Measurements from ENCODE around the gene YPEL4.

YPEL4 gene

DNA sequence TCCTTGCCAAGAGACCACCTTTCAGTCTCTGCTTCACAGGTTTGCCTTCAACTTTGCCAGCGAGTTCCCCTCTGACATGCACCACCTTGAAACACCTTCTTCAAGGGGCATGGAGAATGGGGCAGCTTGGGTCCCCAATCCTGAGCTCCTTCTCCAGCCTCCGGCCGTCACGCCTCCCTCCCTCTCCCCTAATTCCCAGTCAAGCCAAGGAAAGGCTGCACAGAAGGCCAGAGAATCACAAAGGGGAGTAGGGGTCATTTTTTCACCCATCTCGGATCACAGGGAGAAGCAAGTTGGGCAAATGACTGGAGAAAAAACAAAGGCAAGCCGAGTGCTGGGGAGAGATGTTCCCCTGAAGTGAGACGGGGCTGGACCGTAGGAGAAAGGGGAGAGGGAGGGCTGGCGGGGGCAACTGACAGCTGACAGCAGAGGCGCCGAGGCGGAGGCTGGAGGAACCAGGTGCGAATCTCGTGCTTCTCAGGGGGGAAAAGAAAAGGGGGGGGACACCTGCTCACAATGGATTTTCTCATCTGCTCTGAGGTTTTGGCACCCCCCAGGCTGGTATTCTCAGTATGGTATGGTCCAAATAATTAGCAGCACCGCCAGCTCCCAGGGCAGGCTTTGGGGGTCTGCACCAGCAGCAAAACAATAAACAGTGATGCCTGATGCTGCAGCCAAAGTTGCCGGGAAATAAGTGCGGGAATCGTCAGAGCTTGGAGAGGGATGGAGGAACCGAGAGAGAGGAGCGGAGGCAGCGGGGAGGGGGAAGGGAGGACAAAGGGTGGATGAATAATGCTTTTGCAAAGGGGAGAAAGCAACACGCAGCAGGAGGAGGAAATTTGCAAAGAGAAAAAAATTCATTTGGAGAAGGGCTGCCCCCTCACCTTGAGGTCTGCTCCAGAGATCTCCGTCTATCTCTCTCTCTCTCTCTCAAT lies 644 bp downstream of the YPEL4 start:
- peak; percentile 23 for DNase-seq

GRCh38 chr11:57647960-57648800 lies 1.5 kb downstream of the YPEL4 start:
- DNase-seq: no peak

GRCh38 chr11:57647372-57647771 lies 2.3 kb downstream of the YPEL4 start:
- no peak for DNase-seq

DNA sequence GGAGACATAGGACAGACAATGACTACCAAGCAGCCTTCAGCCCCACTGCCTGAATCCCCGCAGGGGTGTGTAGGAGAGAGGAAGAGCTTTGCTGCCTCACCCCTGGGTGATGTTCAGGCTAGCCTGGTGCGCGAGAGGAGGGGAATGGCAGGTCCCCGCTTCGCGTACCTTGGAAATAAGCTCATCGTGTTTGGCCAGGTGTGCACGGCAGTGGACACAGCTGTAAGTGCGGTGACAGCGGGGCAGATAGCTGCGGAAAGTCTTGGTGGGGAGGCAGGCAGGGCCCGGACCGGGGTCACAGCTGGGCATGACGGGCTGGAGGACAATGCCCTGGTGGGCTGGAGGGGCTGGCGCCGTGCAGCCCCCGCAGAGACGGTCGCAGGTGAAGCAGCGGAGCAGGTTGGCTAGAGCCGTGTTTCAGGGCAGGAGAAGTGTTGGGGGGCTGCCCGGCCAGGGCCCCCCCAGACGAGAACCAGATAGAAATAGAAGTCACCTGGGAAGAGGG lies 2.9 kb downstream of the YPEL4 start:
- DNase-seq: no peak

GRCh38 chr11:57646194-57646798 lies 3.4 kb downstream of the YPEL4 start:
- DNase-seq: no peak

GRCh38 chr11:57645689-57646085 lies 4.0 kb downstream of the YPEL4 start:
- no peak for DNase-seq

- peak; percentile 87 for DNase-seq
Measured at GRCh38 chr11:57644748-57645688, 4.7 kb downstream of the YPEL4 start.

- DNase-seq: no peak
Measured at GRCh38 chr11:57643802-57644201, 5.9 kb downstream of the YPEL4 start.

DNA sequence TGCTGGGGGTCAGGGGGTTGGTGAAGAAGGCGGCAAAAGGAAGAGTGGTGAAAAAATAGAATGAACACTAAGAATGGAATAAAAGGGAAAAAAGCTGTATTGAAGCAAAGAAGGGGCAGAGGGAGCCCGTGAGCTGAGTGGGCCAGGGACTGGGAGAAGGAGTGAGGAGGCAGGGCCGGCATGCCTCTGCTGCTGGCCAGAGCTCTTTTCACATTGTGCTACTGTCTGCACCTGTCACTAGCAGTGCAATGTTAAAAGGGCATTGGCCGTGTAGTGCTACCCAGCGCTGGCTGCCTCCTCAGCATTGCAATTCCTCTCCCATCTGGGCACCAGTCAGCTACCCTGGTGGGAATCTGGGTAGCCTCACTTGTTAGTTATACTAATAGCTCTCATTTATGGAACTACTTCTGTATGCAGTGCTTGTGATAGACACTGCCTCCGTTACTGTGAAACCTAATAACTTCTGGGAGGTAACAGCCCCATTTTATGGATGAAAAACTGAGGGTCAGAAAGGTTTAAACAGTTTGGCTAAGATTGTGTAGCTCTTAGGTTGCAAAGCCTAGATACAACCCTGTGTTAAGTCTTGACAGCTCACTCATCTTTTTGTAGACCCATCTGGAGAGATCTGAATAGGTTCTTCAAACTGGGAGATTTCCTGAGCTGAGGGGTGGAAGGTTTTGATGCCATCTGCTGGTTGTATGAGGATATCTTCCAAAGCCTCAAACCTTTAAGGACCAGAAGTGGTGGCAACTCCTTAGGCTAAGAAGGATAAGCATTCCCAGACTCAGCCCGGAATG lies 8.5 kb downstream of the YPEL4 start:
- DNase-seq: no peak

- DNase-seq: no peak
Measured at GRCh38 chr11:57640068-57640800, 9.5 kb downstream of the YPEL4 start.

DNA sequence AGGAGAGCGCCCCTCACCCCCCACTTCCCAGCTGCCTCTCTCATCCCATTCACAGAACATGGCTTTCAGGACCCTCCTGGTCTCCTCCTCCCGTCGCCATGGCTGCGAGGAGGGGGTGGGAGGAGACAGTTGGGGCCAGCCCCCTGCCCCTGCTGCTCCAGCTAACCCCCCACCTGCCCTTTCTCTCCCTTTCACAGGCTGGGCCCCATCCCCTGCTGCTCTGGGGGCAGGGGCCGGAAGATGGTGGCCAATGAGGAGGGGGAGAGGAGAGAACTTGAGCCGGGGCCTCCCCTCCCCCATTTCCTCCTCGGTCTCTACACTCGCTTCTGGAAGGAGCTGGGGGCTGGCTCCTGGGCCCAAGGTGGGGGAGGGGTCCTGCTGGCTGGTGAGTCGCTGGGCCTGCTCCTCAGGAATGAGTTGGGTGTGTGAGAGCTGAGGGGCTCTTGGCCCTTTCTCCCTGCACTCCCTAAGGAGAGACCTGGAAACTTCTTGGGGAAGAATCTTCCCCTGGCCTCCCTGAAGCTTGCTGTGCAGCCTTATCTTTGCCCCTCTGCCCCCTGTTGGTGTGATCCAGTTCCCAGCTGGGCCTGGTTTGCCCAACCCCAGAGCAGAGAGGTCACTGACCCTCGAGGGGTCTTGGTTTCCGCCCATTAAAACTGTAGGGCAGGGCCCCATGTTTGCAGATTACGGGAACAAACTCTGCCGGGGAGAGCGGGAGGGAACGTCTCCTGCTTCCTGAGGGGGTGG lies 10.2 kb downstream of the YPEL4 start:
- DNase-seq: peak; percentile 16

- no peak for DNase-seq
Measured at GRCh38 chr11:57638811-57639320, 10.8 kb downstream of the YPEL4 start.

DNA sequence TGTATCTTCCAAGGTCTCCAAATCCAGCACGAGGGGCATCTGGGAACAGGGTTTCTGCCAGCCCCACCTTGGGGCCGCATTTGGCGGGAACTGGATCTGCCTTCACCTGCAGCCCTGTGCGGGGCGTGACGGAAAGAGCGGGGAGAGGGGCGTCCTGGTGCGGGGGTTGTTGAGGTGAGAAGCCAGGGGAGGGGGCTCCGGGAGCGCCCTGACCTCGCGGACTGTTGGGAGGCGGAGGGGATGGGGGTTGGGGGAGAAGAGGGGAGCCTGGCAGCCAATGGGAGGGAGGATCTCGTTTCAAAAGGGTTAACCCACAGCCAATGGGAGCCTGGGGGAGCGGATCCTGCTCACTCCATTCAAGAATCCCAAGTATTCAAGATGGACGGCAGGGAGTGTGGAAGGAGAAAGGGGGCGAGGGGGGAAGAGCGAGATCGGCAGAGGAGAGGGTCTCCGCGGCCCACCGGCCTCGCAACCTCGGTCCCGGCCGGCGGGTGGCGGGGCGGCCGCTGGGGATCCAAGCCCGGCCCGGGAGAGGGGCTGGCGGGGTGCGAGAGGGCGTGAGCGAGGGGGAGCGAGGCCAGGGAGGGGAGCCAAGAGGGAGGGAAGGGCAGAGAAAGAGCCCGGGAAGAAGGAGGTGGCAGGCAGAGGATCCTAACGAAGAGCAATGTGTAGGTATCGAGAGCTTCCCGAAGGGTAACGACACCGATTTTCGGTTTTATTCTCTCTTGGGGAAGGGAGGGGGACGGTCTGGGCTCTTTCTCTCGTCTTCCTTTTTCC lies 11.5 kb downstream of the YPEL4 start:
- no peak for DNase-seq

GRCh38 chr11:57637626-57638004 lies 12.1 kb downstream of the YPEL4 start:
- DNase-seq: no peak

GRCh38 chr11:57635246-57635645 lies 14.5 kb downstream of the YPEL4 start:
- no peak for DNase-seq

- DNase-seq: no peak
Measured at GRCh38 chr11:57634311-57634710, 15.4 kb downstream of the YPEL4 start.

DNA sequence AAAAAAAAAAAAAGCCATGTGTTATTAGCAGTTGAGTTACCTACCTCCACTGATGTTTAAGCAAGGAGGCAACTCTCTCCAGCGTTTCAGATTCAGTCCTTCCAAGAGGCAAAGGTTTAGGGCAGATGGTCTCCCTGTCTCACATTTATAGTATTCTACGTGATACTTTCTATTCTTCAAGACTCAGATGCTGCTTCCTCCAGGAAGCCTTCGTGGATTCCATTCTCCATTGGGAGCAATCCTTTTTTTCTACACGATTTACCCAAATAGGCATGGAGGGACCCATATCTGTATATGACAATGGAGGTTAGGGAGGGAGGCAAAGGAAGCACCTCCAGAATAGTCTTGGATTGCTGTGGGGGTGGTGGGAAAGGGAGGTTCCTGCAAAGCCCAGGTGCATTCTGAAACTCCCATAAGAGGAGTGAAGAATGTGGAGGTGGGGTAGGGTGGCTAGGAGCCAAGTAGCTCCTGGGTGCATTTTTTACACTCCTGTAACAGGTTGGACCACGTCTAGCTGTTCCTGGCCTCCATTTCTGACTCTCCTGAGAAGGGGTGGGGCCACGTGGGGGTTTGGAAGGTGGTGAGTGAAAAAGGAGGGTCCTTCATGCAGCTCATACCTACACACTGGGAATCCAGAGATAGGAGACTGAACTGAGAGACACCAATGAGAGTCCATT lies 16.2 kb downstream of the YPEL4 start:
- no peak for DNase-seq

GRCh38 chr11:57632116-57632515 lies 17.6 kb downstream of the YPEL4 start:
- DNase-seq: no peak

All from activated naive CD4-positive, alpha-beta T cell treated with anti-CD3 and anti-CD28 coated beads, Interleukin-2, amount 50 U/mL, for 16 hours (primary cell).